Measurements from ENCODE around the gene TAGLN2. TPM values are rescaled to one million over a fixed set of nuclear protein-coding genes. Genes with fewer than 3 reads are reported as not detected.
A peak's percentile ranks its signal among the peaks of the same experiment; 100 is the strongest.

TAGLN2 gene
- total RNA-seq, 1 experiment from 2014 or later: 809 TPM

DNA sequence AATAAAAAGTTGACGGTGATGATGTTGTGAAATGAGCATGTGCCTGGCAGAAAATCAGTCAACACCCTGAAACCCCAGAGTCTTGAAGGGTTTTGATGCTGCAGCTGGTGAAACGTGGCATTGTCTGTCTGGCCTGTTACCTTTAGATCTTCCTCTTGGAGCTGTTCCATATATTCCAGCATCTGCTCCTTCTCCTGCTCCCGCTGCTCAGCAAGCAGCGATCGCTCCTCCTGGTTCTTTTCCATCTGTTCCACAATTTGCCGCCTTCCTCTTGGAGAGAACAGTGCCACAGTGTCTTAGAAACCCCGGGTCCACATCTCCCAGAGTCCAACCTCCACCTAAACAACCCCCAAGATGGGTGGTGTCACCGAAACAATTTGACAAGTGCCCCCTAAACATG, 41.0 kb downstream of the TAGLN2 start:
- no peaks in the 10 kb centered on the region for H3K27me3 ChIP-seq (replicated peaks)
- H3K4me3 ChIP-seq: no peak overlapping the region
- DNase-seq (ENCODE audit: low read depth in 1 of 2, low spot score in 2 of 2): no peak
- no peaks in the 10 kb centered on the region for H3K9me3 ChIP-seq (replicated peaks)
- H3K36me3 ChIP-seq: no peaks in the 10 kb centered on the region
- H3K27ac ChIP-seq: no peak overlapping the region
- H3K4me1 ChIP-seq (replicated peaks): peaks cover 21% of the 10 kb centered on the region

DNA sequence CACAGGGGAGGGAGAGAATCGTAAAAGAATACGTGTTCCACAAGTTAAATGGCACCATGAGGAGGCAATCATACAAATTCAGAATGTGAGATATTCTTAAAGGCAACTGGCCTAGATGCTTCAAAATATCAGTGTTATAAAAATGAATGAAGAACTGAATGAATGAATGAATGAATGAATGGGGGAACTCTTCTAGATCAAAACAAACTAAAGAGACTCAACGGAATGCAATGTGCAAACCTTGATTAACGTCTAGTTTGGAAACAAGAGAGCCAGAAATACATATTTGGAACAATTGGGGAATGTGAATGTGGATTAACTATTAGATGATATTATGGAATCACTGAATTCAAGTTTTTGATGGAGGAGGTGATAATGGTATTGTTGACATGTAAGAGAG, 42.2 kb downstream of the TAGLN2 start:
- Histone ChIP-seq H3K9me3 (replicated peaks) (no peaks in the 10 kb centered on the region), H3K27ac (no peak overlapping the region)

DNA sequence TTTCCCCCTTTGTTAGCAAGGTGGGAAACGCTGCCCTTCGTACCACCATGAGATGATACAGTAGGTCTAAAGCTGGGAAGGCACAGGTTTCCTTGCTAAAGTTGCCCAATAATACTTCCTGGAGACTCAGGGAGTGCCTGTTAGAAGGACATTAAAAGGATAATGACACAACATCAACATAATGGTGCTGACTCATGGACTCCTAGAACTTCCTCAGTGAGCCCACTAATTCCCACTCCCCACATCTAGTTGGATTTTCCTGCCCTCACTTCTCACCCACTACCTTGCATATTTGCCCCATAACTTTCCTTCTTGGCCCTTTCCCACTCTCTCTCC, 42.8 kb downstream of the TAGLN2 start:
- Histone ChIP-seq H3K36me3 (no peaks in the 10 kb centered on the region), H3K27me3 (replicated peaks) (no peaks in the 10 kb centered on the region), H3K27ac (peak overlapping the region; percentile 32), H3K4me1 (replicated peaks) (peaks cover 19% of the 10 kb centered on the region), H3K9me3 (replicated peaks) (no peaks in the 10 kb centered on the region), H3K4me3 (no peak overlapping the region)
- no peak for DNase-seq (ENCODE audit: low read depth in 1 of 2, low spot score in 2 of 2)

More for the DNA sequence above, 42.2 kb downstream of the TAGLN2 start:
- H3K36me3 ChIP-seq: no peaks in the 10 kb centered on the region
- H3K4me3 ChIP-seq: no peak overlapping the region
- peaks cover 19% of the 10 kb centered on the region for H3K4me1 ChIP-seq (replicated peaks)
- no peak for DNase-seq (ENCODE audit: low read depth in 1 of 2, low spot score in 2 of 2)
- no peaks in the 10 kb centered on the region for H3K27me3 ChIP-seq (replicated peaks)

DNA sequence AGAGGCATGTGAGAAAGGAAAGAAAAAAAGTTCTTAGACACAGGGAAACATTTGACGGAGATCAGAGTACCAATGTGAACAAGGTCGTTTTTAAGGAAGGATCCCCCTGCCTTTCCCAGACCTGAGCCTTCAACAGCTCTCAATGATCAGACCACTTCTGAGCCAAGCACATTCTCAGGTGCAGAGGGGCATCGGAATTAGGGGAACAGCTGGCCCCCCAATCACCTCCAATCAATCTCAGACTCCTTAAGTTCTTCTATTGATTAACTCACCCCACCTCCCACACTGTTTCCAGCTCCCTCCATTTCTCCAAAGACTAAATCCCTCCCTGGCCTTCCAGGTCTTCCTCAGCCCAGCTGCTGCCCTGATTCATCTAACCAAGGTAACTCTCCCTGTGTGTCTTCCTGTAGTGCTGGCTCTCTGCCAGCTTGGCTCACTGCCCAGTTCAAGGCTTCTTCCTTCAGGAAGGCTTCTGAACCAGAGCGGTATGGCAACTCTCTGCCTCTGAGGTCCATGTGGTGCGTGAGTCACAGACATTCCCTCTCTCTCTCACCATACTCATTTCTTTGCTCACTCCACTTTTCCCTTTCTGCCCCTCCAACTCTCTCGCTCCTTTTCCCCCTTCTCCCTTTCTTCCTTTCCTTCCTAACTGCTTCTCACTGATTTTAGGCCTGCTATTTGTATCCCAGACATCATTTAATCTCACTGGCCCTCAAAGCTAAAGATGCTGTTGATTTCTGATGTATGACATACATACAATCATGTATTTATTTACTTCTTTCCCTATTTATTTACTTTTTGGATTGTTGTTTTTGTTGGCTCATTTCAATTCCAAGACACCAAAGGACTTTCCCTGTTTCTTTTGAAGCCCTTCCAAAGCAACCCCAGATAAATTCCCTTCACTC, 43.4 kb downstream of the TAGLN2 start:
- Histone ChIP-seq H3K9me3 (replicated peaks) (no peaks in the 10 kb centered on the region), H3K36me3 (no peaks in the 10 kb centered on the region), H3K27me3 (replicated peaks) (no peaks in the 10 kb centered on the region), H3K27ac (peak overlapping the region; percentile 32), H3K4me1 (replicated peaks) (peaks cover 19% of the 10 kb centered on the region), H3K4me3 (no peak overlapping the region)
- DNase-seq (ENCODE audit: low read depth in 1 of 2, low spot score in 2 of 2): peak; percentile 82 to 95

DNA sequence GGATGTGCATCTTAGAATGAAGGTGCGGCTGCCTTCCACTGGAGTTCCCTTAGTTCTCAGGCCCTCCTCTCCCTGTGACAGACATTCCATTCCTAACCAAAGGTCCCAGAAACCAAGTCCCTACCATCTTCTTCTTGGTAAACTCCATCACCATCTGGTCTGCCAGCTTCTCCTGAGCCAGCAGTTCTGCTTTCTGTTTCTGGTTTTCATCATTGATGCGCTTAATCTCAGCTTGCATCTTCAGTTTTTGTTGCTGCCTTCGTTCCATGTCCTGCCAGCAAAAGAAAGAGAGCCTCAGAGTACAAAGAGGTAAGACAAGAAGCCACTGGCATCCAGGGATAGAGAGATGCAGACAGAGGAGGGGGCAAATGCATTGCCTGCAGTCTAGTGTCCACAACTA, 44.9 kb downstream of the TAGLN2 start:
- H3K4me1 ChIP-seq (replicated peaks): peaks cover 19% of the 10 kb centered on the region
- H3K9me3 ChIP-seq (replicated peaks): no peaks in the 10 kb centered on the region
- H3K27ac ChIP-seq: no peak overlapping the region
- H3K27me3 ChIP-seq (replicated peaks): no peaks in the 10 kb centered on the region
- H3K4me3 ChIP-seq: no peak overlapping the region
- no peak for DNase-seq (ENCODE audit: low read depth in 1 of 2, low spot score in 2 of 2)
- H3K36me3 ChIP-seq: no peaks in the 10 kb centered on the region

DNA sequence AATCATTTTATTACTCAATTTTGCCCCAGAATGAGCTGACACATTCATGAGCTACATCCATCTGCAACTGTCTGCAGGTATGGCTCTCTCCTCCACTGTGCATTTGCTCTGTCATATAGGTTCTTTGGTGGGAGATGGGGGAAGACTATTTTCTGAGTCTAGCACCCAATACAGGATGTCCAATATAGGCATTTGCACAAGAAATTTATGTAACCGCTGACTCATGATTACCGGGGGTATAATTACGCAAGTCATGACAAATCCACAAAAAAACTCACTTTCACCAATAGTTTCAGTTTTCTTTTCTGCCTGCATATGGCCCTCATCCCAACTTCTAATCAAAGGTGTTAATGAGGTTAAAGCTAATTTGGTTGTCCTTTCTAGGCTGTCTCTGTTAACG, 45.3 kb downstream of the TAGLN2 start:
- H3K27me3 ChIP-seq (replicated peaks): no peaks in the 10 kb centered on the region
- H3K27ac ChIP-seq: no peak overlapping the region
- DNase-seq (ENCODE audit: low read depth in 1 of 2, low spot score in 2 of 2): no peak
- H3K4me3 ChIP-seq: no peak overlapping the region
- H3K4me1 ChIP-seq (replicated peaks): peaks cover 19% of the 10 kb centered on the region
- no peaks in the 10 kb centered on the region for H3K9me3 ChIP-seq (replicated peaks)
- no peaks in the 10 kb centered on the region for H3K36me3 ChIP-seq

DNA sequence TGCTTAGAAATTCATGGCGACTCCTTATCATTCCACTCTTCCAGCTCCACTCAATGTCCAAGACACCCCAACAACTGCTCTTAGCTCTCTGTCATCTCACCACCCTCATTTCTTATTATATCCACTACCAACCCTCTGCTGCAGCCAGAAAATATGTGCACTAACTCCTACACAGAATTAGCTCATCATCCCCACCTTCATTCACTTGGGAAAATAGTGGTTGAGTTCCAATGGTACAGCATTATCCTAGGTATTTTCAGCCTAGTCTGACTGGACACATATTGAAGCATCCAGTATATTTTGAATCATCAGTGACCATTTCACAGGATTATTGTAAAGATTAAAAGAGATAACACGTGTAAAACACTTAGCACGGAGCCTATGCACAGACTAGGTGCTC, 46.2 kb downstream of the TAGLN2 start:
- H3K9me3 ChIP-seq (replicated peaks): no peaks in the 10 kb centered on the region
- no peak overlapping the region for H3K27ac ChIP-seq
- no peak for DNase-seq (ENCODE audit: low read depth in 1 of 2, low spot score in 2 of 2)
- H3K36me3 ChIP-seq: no peaks in the 10 kb centered on the region
- H3K4me1 ChIP-seq (replicated peaks): peaks cover 19% of the 10 kb centered on the region
- H3K27me3 ChIP-seq (replicated peaks): no peaks in the 10 kb centered on the region
- H3K4me3 ChIP-seq: no peak overlapping the region

DNA sequence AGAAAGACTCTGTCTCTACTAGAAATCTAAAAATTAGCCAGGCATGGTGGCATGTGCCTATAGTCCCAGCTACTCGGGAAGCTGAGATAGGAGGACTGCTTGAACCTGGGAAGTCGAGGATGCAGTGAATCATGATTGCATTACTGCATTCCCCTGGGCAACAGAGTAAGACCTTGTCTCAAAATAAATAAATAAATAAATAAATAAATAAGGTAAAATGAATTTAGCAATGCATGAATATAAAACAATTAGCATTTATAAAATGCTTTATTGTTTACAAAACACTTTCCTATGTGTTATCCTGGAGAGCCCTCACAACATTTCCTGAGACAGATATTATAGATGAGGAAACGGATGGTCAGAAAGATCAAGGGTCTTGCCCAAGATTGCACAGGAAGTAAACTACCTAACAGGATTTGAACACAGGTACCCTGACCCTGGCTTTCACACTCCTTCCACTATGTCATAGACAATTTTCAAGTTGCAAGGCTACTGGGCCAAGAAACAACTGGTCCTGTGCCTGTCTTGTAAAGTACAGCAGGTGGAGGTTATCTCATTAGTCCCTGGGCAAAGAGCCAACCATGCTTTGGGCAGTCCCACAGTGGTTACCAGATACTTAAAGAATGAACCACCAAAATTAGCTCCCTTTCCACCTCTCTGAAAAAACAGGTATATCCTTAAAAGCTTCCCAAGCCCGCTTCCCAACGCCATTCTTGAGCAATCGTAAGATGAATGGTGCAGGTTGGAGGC, 47.4 kb downstream of the TAGLN2 start:
- Histone ChIP-seq H3K27ac (no peak overlapping the region), H3K4me3 (no peak overlapping the region), H3K27me3 (replicated peaks) (no peaks in the 10 kb centered on the region), H3K9me3 (replicated peaks) (no peaks in the 10 kb centered on the region), H3K36me3 (no peaks in the 10 kb centered on the region), H3K4me1 (replicated peaks) (peaks cover 17% of the 10 kb centered on the region)
- no peak for DNase-seq (ENCODE audit: low read depth in 1 of 2, low spot score in 2 of 2)

DNA sequence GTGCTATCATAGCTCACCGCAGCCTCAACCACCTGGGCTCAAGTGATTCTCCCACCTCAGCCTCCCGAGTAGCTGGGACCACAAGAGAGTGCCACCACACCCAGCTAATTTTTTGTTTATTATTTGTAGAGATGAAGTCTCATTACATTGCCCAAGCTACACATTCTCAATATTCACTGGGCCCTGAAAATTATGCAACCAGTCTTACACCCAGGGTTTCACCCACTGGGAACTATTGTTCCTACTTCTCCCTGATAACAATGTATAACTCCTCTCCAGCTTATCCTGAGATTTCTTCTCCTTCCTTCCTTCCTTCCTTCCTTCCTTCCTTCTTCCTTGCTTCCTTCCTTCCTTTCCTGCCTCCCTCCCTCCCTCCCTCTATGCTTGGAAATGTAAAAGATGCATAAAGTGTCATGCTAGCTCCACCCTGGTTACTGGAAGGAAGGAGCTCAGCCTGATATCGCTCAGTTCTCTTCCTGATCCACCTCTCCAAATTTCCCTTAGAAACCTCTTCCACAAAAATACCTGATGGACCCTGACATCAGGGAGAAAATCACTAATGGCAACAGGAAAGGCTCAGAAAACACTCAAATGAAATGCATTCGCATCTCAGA, 51.7 kb downstream of the TAGLN2 start:
- DNase-seq (ENCODE audit: low read depth in 1 of 2, low spot score in 2 of 2): no peak
- no peaks in the 10 kb centered on the region; the same call in 1 of the 2 replicates for H3K4me1 ChIP-seq (replicated peaks)
- no peaks in the 10 kb centered on the region for H3K27me3 ChIP-seq (replicated peaks)
- no peak overlapping the region for H3K4me3 ChIP-seq
- no peaks in the 10 kb centered on the region for H3K36me3 ChIP-seq
- no peak overlapping the region for H3K27ac ChIP-seq
- H3K9me3 ChIP-seq (replicated peaks): no peaks in the 10 kb centered on the region

DNA sequence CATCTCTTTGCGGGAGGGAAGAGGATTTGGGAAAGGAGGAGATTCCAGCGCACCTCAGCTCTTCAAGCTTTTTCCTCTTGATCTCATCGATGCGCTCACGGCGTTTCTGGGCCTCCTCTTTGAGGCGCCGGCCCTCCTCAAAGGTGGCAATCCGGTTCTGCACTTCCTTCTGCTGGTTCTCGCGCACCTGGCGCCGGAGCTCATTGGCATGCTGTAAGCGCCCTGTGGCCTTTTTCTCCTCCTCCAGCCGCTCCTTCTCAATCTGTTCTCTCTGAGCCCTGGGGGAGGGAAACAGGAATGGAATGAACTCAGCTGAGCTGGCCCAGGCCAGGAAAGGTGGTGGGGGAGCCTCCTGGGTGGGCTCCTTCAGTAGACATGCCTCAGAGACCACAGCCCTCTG, 52.4 kb downstream of the TAGLN2 start:
- no peaks in the 10 kb centered on the region for H3K9me3 ChIP-seq (replicated peaks)
- H3K27me3 ChIP-seq (replicated peaks): no peaks in the 10 kb centered on the region
- no peak overlapping the region for H3K27ac ChIP-seq
- no peaks in the 10 kb centered on the region; the same call in 1 of the 2 replicates for H3K4me1 ChIP-seq (replicated peaks)
- no peak for DNase-seq (ENCODE audit: low read depth in 1 of 2, low spot score in 2 of 2)
- H3K36me3 ChIP-seq: no peaks in the 10 kb centered on the region
- no peak overlapping the region for H3K4me3 ChIP-seq

DNA sequence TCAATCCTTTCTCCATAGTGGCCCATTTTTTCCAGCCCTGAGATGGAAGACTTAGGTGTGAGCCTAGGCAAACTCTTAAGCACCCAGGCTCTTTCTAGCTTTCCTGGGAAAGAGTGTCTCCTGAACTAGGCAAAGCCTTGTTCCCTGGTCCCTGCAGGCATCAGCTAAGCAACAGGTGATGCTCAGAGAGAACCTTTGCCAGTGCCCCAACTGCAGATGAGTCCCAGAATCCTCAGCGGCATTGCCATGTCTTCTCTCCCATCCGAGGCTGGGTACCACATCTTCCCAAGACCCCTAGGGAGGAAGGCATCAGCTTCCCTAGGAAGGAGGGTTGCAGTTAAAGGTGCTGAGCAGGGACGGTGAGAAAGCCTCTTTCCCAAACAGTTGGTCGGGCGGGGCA, 54.6 kb downstream of the TAGLN2 start:
- DNase-seq (ENCODE audit: low read depth in 1 of 2, low spot score in 2 of 2): no peak
- Histone ChIP-seq H3K9me3 (replicated peaks) (no peaks in the 10 kb centered on the region), H3K27me3 (replicated peaks) (no peaks in the 10 kb centered on the region), H3K4me1 (replicated peaks) (no peaks in the 10 kb centered on the region; the same call in 1 of the 2 replicates), H3K36me3 (no peaks in the 10 kb centered on the region), H3K27ac (no peak overlapping the region), H3K4me3 (no peak overlapping the region)

DNA sequence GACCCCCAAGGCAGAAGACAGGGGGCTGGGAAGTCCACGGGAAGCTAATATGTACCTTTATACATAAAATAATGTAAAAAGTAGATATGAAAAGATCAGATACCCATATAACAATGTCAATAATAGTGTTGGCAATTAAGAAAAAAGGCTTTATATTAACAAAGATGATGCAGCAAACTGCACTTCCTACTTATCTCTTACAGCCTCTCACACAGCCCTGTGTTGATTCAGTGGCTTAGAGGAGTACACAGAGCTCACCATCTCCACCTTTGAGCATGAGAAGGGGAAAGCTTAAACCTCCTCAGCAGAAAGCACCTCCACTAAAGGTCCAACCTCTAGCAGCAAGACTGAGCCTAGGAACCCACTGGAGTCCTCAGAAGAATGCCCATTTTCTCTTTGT, 55.7 kb downstream of the TAGLN2 start:
- no peaks in the 10 kb centered on the region for H3K36me3 ChIP-seq
- no peak overlapping the region for H3K27ac ChIP-seq
- no peak for DNase-seq (ENCODE audit: low read depth in 1 of 2, low spot score in 2 of 2)
- no peaks in the 10 kb centered on the region for H3K27me3 ChIP-seq (replicated peaks)
- no peak overlapping the region for H3K4me3 ChIP-seq
- H3K9me3 ChIP-seq (replicated peaks): no peaks in the 10 kb centered on the region
- no peaks in the 10 kb centered on the region; the same call in 1 of the 2 replicates for H3K4me1 ChIP-seq (replicated peaks)

DNA sequence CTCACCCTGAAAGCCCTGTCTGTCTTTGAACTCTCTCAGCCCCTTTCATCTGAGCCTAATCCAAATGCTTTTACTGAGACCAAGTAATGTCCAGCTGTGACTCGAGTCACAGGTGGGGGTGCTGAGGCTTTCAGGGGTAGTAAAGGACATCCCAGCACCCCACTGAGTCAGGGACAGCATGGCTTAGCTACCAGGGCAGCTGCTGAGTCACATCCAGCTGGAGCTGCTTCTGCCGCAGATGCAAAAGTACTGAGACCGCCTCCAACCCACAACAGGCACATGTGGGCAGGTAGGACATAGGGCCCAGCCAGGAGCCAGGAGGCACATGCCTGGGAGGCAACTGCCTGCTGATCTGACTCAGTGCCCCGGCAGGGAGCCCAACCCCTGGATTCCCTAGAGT, 56.1 kb downstream of the TAGLN2 start:
- Histone ChIP-seq H3K27ac (no peak overlapping the region), H3K4me3 (no peak overlapping the region), H3K9me3 (replicated peaks) (no peaks in the 10 kb centered on the region), H3K4me1 (replicated peaks) (no peaks in the 10 kb centered on the region; the same call in 1 of the 2 replicates), H3K27me3 (replicated peaks) (no peaks in the 10 kb centered on the region), H3K36me3 (no peaks in the 10 kb centered on the region)
- no peak for DNase-seq (ENCODE audit: low read depth in 1 of 2, low spot score in 2 of 2)

DNA sequence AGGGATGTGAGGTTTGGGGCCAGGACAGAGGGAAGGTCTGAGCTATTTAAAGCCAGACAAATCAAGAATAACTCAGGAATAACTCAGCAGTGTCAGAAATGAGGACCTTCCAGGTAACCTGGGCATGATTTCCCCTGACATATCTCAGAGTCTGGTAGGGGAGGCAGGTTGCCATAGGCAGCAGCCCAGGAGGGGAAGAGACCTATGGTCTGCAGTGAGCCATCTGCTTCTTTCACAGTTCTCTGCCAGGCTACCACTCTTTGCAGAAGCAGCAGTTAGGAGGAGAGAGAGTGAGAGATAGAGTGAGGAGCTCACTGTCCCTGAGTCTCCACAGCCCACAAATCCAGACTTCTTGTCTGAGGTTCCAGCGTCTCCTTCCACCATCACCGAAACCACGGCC, 56.5 kb downstream of the TAGLN2 start:
- no peak overlapping the region for H3K27ac ChIP-seq
- no peaks in the 10 kb centered on the region; the same call in 1 of the 2 replicates for H3K4me1 ChIP-seq (replicated peaks)
- no peaks in the 10 kb centered on the region for H3K36me3 ChIP-seq
- no peaks in the 10 kb centered on the region for H3K27me3 ChIP-seq (replicated peaks)
- DNase-seq (ENCODE audit: low read depth in 1 of 2, low spot score in 2 of 2): no peak
- H3K4me3 ChIP-seq: no peak overlapping the region
- no peaks in the 10 kb centered on the region for H3K9me3 ChIP-seq (replicated peaks)

Data from SJSA1 (cell line).